Nephron (organoid): ENCODE results near the gene NXT1.

ENCODE experiments used
- H3K27ac Mint-ChIP-seq, 3 experiments: 2 replicates each; pipeline ENCODE4 v1.8.0; 2020; ENCODE audit warnings: mixed read lengths in 3 of 3, mild to moderate bottlenecking in 2 of 3, moderate library complexity in 1 of 3
- H3K27me3 Mint-ChIP-seq: 2 replicates; pipeline ENCODE4 v1.8.0; 2021; ENCODE audit warnings: low read depth, mild to moderate bottlenecking, moderate library complexity, mixed read lengths
- H3K36me3 Mint-ChIP-seq: 2 replicates; pipeline ENCODE4 v1.8.0; 2020; ENCODE audit warnings: low read depth, mixed read lengths
- H3K4me1 Mint-ChIP-seq: 2 replicates; pipeline ENCODE4 v1.8.0; 2020; ENCODE audit warnings: mixed read lengths
- H3K4me3 Mint-ChIP-seq, 3 experiments: 2 replicates each; pipeline ENCODE4 v1.8.0; 2020; ENCODE audit warnings: mild to moderate bottlenecking in 3 of 3, mixed read lengths in 3 of 3, moderate library complexity in 2 of 3
- H3K9me3 Mint-ChIP-seq: 2 replicates; pipeline ENCODE4 v1.8.0; 2020; ENCODE audit warnings: mixed read lengths
- CTCF ChIP-seq, 3 experiments: fragments of 200-600 bp; sonication (generic); IDR thresholded peaks; one replicate each; pipeline ENCODE4 v1.5.0; 2021; ENCODE audit warnings: antibody characterized with exemption in 3 of 3; ENCODE audit not compliant: unreplicated experiment in 3 of 3

NXT1 gene

DNA sequence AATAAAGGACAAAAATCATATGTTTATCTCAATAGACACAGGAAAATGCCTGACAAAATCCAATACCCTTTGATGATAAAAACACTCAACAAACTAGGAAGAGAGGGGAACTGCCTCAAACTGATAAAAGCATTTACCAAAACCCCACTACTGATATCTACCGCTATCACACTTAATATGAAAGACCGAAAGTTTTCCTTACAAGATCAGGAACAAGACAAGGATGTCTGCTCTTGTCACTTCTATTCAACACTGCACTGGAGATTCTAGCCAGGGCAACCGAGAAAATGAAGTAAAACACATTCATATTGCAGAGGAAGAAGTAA is 36.5 kb downstream of the NXT1 start:
- TF ChIP-seq CTCF (IDR thresholded peaks at IDR 0.05; ENCODE audit: unreplicated experiment in 3 of 3), result no peak

DNA sequence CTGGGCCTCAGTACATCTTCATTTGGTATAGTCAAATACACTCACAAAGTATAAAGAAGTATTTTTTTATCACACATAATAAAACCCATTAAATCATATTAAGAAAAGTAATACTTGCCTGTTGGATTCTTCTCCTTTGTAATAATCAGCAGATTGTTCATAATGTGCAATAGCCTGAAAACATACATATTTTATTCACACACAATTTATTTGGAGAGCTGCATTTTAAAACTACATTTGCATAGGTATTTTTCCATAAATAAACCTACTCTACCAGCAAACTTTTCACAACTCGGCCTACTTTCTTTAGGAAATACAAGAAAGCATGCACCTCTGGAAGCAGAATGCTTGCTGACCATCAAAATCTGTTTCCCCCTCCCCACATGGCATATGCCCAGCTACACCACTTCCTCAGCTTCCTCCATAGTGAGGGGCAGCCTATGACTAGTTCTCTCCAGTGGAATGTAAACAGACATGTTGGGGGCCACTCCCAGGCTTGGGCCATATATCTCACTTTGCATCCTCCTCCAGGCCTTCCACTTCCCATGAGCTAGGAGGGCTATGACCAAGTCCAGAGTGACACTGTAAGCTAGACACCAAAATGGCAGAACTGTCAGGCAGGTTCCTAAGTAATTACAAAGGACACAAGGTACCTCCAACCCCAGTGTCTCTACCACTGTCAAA is 39.6 kb downstream of the NXT1 start:
- no peaks in the 10 kb centered on the region for H3K27me3 Mint-ChIP-seq
- no peak overlapping the region for H3K27ac Mint-ChIP-seq
- peaks cover 3% of the 10 kb centered on the region for H3K9me3 Mint-ChIP-seq
- no peak for TF ChIP-seq CTCF (IDR thresholded peaks at IDR 0.05; ENCODE audit: unreplicated experiment in 3 of 3)
- H3K36me3 Mint-ChIP-seq, result peaks cover 84% of the 10 kb centered on the region
- no peaks in the 10 kb centered on the region for H3K4me1 Mint-ChIP-seq
- H3K4me3 Mint-ChIP-seq, result no peak overlapping the region

More for the DNA sequence above, 36.5 kb downstream of the NXT1 start:
- Mint-ChIP-seq H3K4me1 (no peaks in the 10 kb centered on the region), H3K9me3 (peaks cover 14% of the 10 kb centered on the region), H3K27me3 (no peaks in the 10 kb centered on the region), H3K36me3 (peaks cover 88% of the 10 kb centered on the region), H3K4me3 (no peak overlapping the region), H3K27ac (no peak overlapping the region)

GRCh38 chr20:23391707-23392310 is 41.2 kb downstream of the NXT1 start:
- Mint-ChIP-seq H3K4me1 (no peaks in the 10 kb centered on the region), H3K27me3 (no peaks in the 10 kb centered on the region), H3K27ac (no peak overlapping the region)

DNA sequence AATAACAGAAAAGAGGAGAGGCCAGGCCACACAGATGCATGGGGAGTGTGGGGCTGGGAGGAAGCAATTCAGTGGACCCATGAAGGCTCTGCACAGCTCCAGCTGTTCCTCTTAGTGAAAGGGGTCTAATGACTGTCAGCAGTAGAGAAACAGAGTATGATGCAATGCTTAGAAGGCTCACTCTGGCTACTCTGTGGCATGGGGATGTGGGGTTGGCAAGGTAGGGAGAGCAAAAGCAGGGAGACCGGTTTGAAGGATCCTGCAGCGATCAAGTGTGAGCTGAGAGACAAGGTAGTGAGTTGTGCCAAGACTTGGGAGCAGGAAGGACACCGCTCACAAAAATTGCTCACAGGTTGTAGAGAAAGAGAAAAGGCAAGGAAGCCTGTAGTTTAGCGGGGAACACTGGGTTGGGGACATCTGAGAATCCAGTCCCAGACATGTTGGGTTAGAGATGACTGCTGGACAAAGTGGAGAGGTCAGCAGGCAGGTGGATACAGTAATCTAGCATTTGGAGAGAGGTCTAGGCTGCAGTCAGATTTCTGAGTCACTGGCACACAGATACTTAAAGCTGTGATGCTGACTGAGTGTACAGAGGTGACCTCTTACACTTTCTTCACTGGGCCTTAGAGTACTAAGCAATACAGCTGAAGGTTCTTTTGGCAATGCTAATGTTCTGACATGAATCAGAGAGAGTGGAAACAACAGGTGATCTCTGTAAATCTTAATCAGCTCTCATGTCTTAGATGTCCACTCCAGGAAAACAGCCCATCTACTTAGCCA is 43.6 kb downstream of the NXT1 start:
- no peak overlapping the region for H3K4me3 Mint-ChIP-seq
- H3K4me1 Mint-ChIP-seq, result no peaks in the 10 kb centered on the region
- no peak for TF ChIP-seq CTCF (IDR thresholded peaks at IDR 0.05; ENCODE audit: unreplicated experiment in 3 of 3)
- no peaks in the 10 kb centered on the region for H3K27me3 Mint-ChIP-seq
- H3K9me3 Mint-ChIP-seq, result no peaks in the 10 kb centered on the region
- peaks cover 45% of the 10 kb centered on the region for H3K36me3 Mint-ChIP-seq
- H3K27ac Mint-ChIP-seq, result no peak overlapping the region

More at GRCh38 chr20:23391707-23392310, 41.2 kb downstream of the NXT1 start:
- no peak for TF ChIP-seq CTCF (IDR thresholded peaks at IDR 0.05; ENCODE audit: unreplicated experiment in 3 of 3)
- H3K9me3 Mint-ChIP-seq, result peaks cover 3% of the 10 kb centered on the region
- H3K4me3 Mint-ChIP-seq, result no peak overlapping the region
- peaks cover 68% of the 10 kb centered on the region for H3K36me3 Mint-ChIP-seq

DNA sequence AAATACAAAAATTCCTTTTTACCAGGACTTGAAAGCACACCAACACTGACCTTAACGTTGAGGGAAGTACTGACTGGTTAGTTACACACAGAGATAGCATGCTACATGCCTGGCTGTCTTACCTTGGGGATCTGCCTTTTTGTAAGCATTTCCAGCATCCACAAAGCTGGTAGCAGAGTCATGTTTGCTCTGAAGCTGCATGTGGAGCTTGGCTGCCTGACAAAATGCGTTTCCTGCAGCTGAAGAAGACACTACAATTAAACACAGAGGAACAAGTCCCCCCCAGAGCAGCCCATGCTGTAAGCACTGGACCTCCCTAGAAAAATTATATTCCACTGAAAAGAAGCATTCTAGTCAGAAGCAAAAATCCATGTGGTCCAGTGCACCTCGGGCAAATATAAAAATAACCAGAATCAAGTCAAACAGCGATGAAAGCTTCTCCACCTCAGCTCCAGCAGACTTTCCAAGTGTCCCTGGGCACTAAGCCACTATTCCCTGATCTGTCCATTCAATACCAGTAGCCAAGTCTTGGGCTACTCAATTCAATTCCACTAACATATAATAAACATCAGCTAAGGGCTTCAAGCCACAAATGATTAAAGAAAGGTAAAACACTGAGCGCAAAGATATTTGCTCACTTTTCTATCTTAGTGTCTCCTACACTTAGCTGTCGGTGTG is 46.5 kb downstream of the NXT1 start:
- peaks cover 2% of the 10 kb centered on the region for H3K4me1 Mint-ChIP-seq
- H3K4me3 Mint-ChIP-seq, result no peak overlapping the region
- no peak overlapping the region for H3K27ac Mint-ChIP-seq
- H3K27me3 Mint-ChIP-seq, result no peaks in the 10 kb centered on the region
- peaks cover 39% of the 10 kb centered on the region for H3K36me3 Mint-ChIP-seq
- TF ChIP-seq CTCF (IDR thresholded peaks at IDR 0.05; ENCODE audit: unreplicated experiment in 3 of 3), result no peak
- no peaks in the 10 kb centered on the region for H3K9me3 Mint-ChIP-seq
